ENCODE data around the gene IMPDH2. TPM values are rescaled to one million over a fixed set of nuclear protein-coding genes. Genes with fewer than 3 reads are reported as not detected.

The IMPDH2 gene
- total RNA-seq, 1 donor from 2014 or later: 100 TPM

GRCh38 chr3:48997714-48998637 is 31.2 kb downstream of the IMPDH2 start:
- TF ChIP-seq, protein P1, sequence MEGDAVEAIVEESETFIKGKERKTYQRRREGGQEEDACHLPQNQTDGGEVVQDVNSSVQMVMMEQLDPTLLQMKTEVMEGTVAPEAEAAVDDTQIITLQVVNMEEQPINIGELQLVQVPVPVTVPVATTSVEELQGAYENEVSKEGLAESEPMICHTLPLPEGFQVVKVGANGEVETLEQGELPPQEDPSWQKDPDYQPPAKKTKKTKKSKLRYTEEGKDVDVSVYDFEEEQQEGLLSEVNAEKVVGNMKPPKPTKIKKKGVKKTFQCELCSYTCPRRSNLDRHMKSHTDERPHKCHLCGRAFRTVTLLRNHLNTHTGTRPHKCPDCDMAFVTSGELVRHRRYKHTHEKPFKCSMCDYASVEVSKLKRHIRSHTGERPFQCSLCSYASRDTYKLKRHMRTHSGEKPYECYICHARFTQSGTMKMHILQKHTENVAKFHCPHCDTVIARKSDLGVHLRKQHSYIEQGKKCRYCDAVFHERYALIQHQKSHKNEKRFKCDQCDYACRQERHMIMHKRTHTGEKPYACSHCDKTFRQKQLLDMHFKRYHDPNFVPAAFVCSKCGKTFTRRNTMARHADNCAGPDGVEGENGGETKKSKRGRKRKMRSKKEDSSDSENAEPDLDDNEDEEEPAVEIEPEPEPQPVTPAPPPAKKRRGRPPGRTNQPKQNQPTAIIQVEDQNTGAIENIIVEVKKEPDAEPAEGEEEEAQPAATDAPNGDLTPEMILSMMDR (IDR thresholded peaks at IDR 0.05; ENCODE audit: partially characterized antibody, unreplicated experiment): no peak
- no peak overlapping the region for H3K27ac Mint-ChIP-seq (ENCODE audit: unreplicated experiment)
- peak; percentile 60 for DNase-seq
- H3K4me1 Mint-ChIP-seq (ENCODE audit: low read depth, unreplicated experiment): peaks cover 3% of the 10 kb centered on the region
- H3K4me3 Mint-ChIP-seq (ENCODE audit: unreplicated experiment): peak overlapping the region; percentile 15
- no peaks in the 10 kb centered on the region for H3K36me3 Mint-ChIP-seq (ENCODE audit: unreplicated experiment)
- H3K27me3 Mint-ChIP-seq (ENCODE audit: unreplicated experiment): peaks cover 5% of the 10 kb centered on the region
- H3K9me3 Mint-ChIP-seq (ENCODE audit: unreplicated experiment): no peaks in the 10 kb centered on the region

- peaks cover 3% of the 10 kb centered on the region for H3K4me1 Mint-ChIP-seq (ENCODE audit: low read depth, unreplicated experiment)
- no peaks in the 10 kb centered on the region for H3K9me3 Mint-ChIP-seq (ENCODE audit: unreplicated experiment)
- H3K4me3 Mint-ChIP-seq (ENCODE audit: unreplicated experiment): no peak overlapping the region
- H3K27ac Mint-ChIP-seq (ENCODE audit: unreplicated experiment): no peak overlapping the region
- peaks cover 5% of the 10 kb centered on the region for H3K27me3 Mint-ChIP-seq (ENCODE audit: unreplicated experiment)
- no peaks in the 10 kb centered on the region for H3K36me3 Mint-ChIP-seq (ENCODE audit: unreplicated experiment)
- DNase-seq: no peak
- TF ChIP-seq, protein P1 (IDR thresholded peaks at IDR 0.05; ENCODE audit: partially characterized antibody, unreplicated experiment): peak; percentile 14
Observed at GRCh38 chr3:48997102-48997635, 32.0 kb downstream of the IMPDH2 start.

DNA sequence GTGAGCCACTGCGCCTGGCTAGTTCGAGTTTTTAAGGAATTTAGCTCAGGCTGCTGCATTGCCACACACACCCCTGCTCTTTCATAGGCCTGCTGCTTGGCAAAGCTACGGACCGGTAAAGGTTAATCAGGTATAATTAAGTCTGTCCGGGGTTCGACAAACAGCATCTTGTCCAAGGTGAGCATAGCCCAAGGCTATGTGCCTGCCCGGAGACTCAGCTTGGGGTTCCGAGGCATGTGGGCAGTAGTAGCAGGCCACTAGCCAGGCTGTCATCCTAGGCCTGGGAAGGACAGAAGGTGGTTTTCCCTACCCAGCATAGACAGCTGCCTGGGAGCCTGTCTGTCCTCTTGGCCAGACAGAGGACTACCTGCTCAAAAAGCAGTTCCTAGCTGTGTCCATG is 32.6 kb downstream of the IMPDH2 start:
- H3K27me3 Mint-ChIP-seq (ENCODE audit: unreplicated experiment): peaks cover 5% of the 10 kb centered on the region
- H3K27ac Mint-ChIP-seq (ENCODE audit: unreplicated experiment): no peak overlapping the region
- H3K9me3 Mint-ChIP-seq (ENCODE audit: unreplicated experiment): no peaks in the 10 kb centered on the region
- no peak overlapping the region for H3K4me3 Mint-ChIP-seq (ENCODE audit: unreplicated experiment)
- DNase-seq: no peak
- H3K36me3 Mint-ChIP-seq (ENCODE audit: unreplicated experiment): no peaks in the 10 kb centered on the region
- peaks cover 3% of the 10 kb centered on the region for H3K4me1 Mint-ChIP-seq (ENCODE audit: low read depth, unreplicated experiment)
- TF ChIP-seq, protein P1 (IDR thresholded peaks at IDR 0.05; ENCODE audit: partially characterized antibody, unreplicated experiment): no peak

- H3K27me3 Mint-ChIP-seq (ENCODE audit: unreplicated experiment): peaks cover 8% of the 10 kb centered on the region
- no peak for DNase-seq
- H3K4me3 Mint-ChIP-seq (ENCODE audit: unreplicated experiment): no peak overlapping the region
- H3K4me1 Mint-ChIP-seq (ENCODE audit: low read depth, unreplicated experiment): peaks cover 6% of the 10 kb centered on the region
- TF ChIP-seq, protein P1 (IDR thresholded peaks at IDR 0.05; ENCODE audit: partially characterized antibody, unreplicated experiment): no peak
- H3K27ac Mint-ChIP-seq (ENCODE audit: unreplicated experiment): no peak overlapping the region
- peaks cover 2% of the 10 kb centered on the region for H3K9me3 Mint-ChIP-seq (ENCODE audit: unreplicated experiment)
- no peaks in the 10 kb centered on the region for H3K36me3 Mint-ChIP-seq (ENCODE audit: unreplicated experiment)
Observed at GRCh38 chr3:48993834-48994233, 35.4 kb downstream of the IMPDH2 start.

Measured in glutamatergic neuron (in vitro differentiated cells).